Putamen (tissue), 1 donor: ENCODE data around the gene PTPRT.
"Not testable (repeated sequence)": the region's sequence is repeated elsewhere in the genome, so short reads cannot be mapped to it uniquely, and the experiment has no call there.

Experiments
- DNase-seq: peaks from one replicate; pipeline ENCODE4 v3.0.0-alpha.2; 2016; ENCODE audit warnings: low spot score

The PTPRT gene

GRCh38 chr20:42910808-42911207 lies 278.9 kb downstream of the PTPRT start:
- not testable (repeated sequence) for DNase-seq

- DNase-seq, result no peak
Observed at GRCh38 chr20:42907730-42908129, 282.0 kb downstream of the PTPRT start.

- no peak for DNase-seq
Observed at GRCh38 chr20:42906120-42906519, 283.6 kb downstream of the PTPRT start.

GRCh38 chr20:42902509-42902908 lies 287.2 kb downstream of the PTPRT start:
- DNase-seq, result no peak

- DNase-seq, result no peak
Observed at GRCh38 chr20:42901689-42902440, 287.8 kb downstream of the PTPRT start.

- not testable (repeated sequence) for DNase-seq
Observed at GRCh38 chr20:42900764-42901163, 288.9 kb downstream of the PTPRT start.

- DNase-seq, result no peak
Observed at GRCh38 chr20:42895020-42895419, 294.7 kb downstream of the PTPRT start.

GRCh38 chr20:42894483-42894882 lies 295.2 kb downstream of the PTPRT start:
- no peak for DNase-seq

- DNase-seq, result no peak
Observed at GRCh38 chr20:42889517-42889916, 300.2 kb downstream of the PTPRT start.

- no peak for DNase-seq
Observed at GRCh38 chr20:42887281-42887680, 302.4 kb downstream of the PTPRT start.

GRCh38 chr20:42886801-42887200 lies 302.9 kb downstream of the PTPRT start:
- DNase-seq, result no peak

- no peak for DNase-seq
Observed at GRCh38 chr20:42886046-42886445, 303.7 kb downstream of the PTPRT start.

GRCh38 chr20:42875581-42875980 lies 314.1 kb downstream of the PTPRT start:
- no peak for DNase-seq

GRCh38 chr20:42873259-42873658 lies 316.4 kb downstream of the PTPRT start:
- no peak for DNase-seq

GRCh38 chr20:42864116-42864515 lies 325.6 kb downstream of the PTPRT start:
- DNase-seq, result no peak

- DNase-seq, result no peak
Observed at GRCh38 chr20:42862446-42862845, 327.3 kb downstream of the PTPRT start.

- DNase-seq, result peak; percentile 34
Observed at GRCh38 chr20:42857446-42857845, 332.3 kb downstream of the PTPRT start.

GRCh38 chr20:42855896-42856295 lies 333.8 kb downstream of the PTPRT start:
- DNase-seq, result no peak

- DNase-seq, result no peak
Observed at GRCh38 chr20:42852691-42853090, 337.0 kb downstream of the PTPRT start.

- DNase-seq, result peak; percentile 16
Observed at GRCh38 chr20:42846784-42847490, 342.8 kb downstream of the PTPRT start.

GRCh38 chr20:42844751-42845150 lies 345.0 kb downstream of the PTPRT start:
- DNase-seq, result no peak

- no peak for DNase-seq
Observed at GRCh38 chr20:42837456-42837855, 352.2 kb downstream of the PTPRT start.

GRCh38 chr20:42836339-42836738 lies 353.4 kb downstream of the PTPRT start:
- DNase-seq, result no peak

- no peak for DNase-seq
Observed at GRCh38 chr20:42807876-42808275, 381.8 kb downstream of the PTPRT start.
